Stimulated activated CD4-positive, alpha-beta T cell treated with anti-CD3 and anti-CD28 coated beads, TNF-alpha, amount 100 ng/mL, for 1 hour (primary cell): ENCODE measurements around the gene CADM1.

Source experiments
- DNase-seq, 3 donors: peaks; one replicate each; pipeline ENCODE4 v3.0.0-alpha.2; 2020; ENCODE audit warnings: low read depth in 3 of 3, low spot score in 1 of 3

The CADM1 gene

GRCh38 chr11:115158053-115158452 lies 346.2 kb downstream of the CADM1 start:
- no peak for DNase-seq

- DNase-seq: no peak
Measured at GRCh38 chr11:115157247-115157646, 347.0 kb downstream of the CADM1 start.

- no peak for DNase-seq
Measured at GRCh38 chr11:115155978-115156377, 348.2 kb downstream of the CADM1 start.

- no peak for DNase-seq
Measured at GRCh38 chr11:115155320-115155719, 348.9 kb downstream of the CADM1 start.

GRCh38 chr11:115154355-115154736 lies 349.9 kb downstream of the CADM1 start:
- DNase-seq: no peak

GRCh38 chr11:115153731-115154354 lies 350.4 kb downstream of the CADM1 start:
- DNase-seq: no peak

- no peak for DNase-seq
Measured at GRCh38 chr11:115153135-115153534, 351.1 kb downstream of the CADM1 start.

- no peak for DNase-seq
Measured at GRCh38 chr11:115151010-115151409, 353.2 kb downstream of the CADM1 start.

- DNase-seq: no peak
Measured at GRCh38 chr11:115148691-115149090, 355.5 kb downstream of the CADM1 start.

GRCh38 chr11:115148101-115148500 lies 356.1 kb downstream of the CADM1 start:
- DNase-seq: no peak

GRCh38 chr11:115147243-115147807 lies 356.9 kb downstream of the CADM1 start:
- no peak for DNase-seq

- no peak for DNase-seq
Measured at GRCh38 chr11:115146425-115146824, 357.8 kb downstream of the CADM1 start.

GRCh38 chr11:115145324-115145723 lies 358.9 kb downstream of the CADM1 start:
- no peak for DNase-seq

GRCh38 chr11:115144914-115145313 lies 359.3 kb downstream of the CADM1 start:
- DNase-seq: no peak

- no peak for DNase-seq
Measured at GRCh38 chr11:115144014-115144413, 360.2 kb downstream of the CADM1 start.

GRCh38 chr11:115141231-115142114 lies 362.7 kb downstream of the CADM1 start:
- DNase-seq: no peak

GRCh38 chr11:115135936-115136335 lies 368.3 kb downstream of the CADM1 start:
- DNase-seq: no peak

- no peak for DNase-seq
Measured at GRCh38 chr11:115134926-115135325, 369.3 kb downstream of the CADM1 start.

GRCh38 chr11:115133475-115134209 lies 370.6 kb downstream of the CADM1 start:
- no peak for DNase-seq

- no peak for DNase-seq
Measured at GRCh38 chr11:115132436-115133228, 371.6 kb downstream of the CADM1 start.
